Neural cell (in vitro differentiated cells): Measurements from ENCODE around the gene COG8. TPM values are rescaled to one million over a fixed set of nuclear protein-coding genes. Genes with fewer than 3 reads are reported as not detected.

ENCODE experiments used
- H2AFZ ChIP-seq: fragments of 200-600, 300-800 bp; sonication (generic), shearing (Covaris generic); 2 replicates; pipeline ENCODE4 v1.6.0; 2014; ENCODE audit warnings: low read depth, mild to moderate bottlenecking, antibody characterized with exemption, low read length, moderate library complexity
- H3F3A ChIP-seq: fragments of 200-600 bp; shearing (Covaris generic); 2 replicates; pipeline ENCODE4 v1.6.1; 2016; ENCODE audit warnings: mild to moderate bottlenecking, moderate library complexity, mixed read lengths, antibody characterized with exemption, low read length; ENCODE audit not compliant: insufficient read depth, poor library complexity, severe bottlenecking
- H3K27ac ChIP-seq: fragments of 200-600, 300-800 bp; sonication (generic), shearing (Covaris generic); 2 replicates; pipeline ENCODE4 v1.5.1; 2014; ENCODE audit warnings: mild to moderate bottlenecking, low read length, moderate library complexity
- H3K27me3 ChIP-seq: fragments of 300-800, 200-600 bp; sonication (generic), shearing (Covaris generic); 2 replicates; pipeline ENCODE4 v1.6.0; 2014; ENCODE audit warnings: mild to moderate bottlenecking, low read depth, low read length, moderate library complexity; ENCODE audit not compliant: insufficient read depth
- H3K36me3 ChIP-seq: fragments of 300-800, 200-600 bp; sonication (generic), shearing (Covaris generic); 2 replicates; pipeline ENCODE4 v1.5.1; 2014; ENCODE audit warnings: mild to moderate bottlenecking, antibody characterized with exemption, low read length, moderate library complexity; ENCODE audit not compliant: insufficient read depth
- H3K4me2 ChIP-seq: fragments of 300-800, 200-600 bp; sonication (generic), shearing (Covaris generic); 2 replicates; pipeline ENCODE4 v1.6.0; 2014; ENCODE audit warnings: mild to moderate bottlenecking, low read length
- H3K4me3 ChIP-seq: fragments of 300-800, 200-600 bp; sonication (generic), shearing (Covaris generic); 2 replicates; pipeline ENCODE4 v1.5.1; 2014; ENCODE audit warnings: mild to moderate bottlenecking, low read length, moderate library complexity
- H3K79me2 ChIP-seq: fragments of 200-600 bp; shearing (Covaris generic); replicated peaks from 2 replicates; pipeline ENCODE4 v1.6.0; 2014; ENCODE audit warnings: mild to moderate bottlenecking, low read length, moderate library complexity; ENCODE audit not compliant: insufficient read depth
- H3K9ac ChIP-seq: fragments of 300-800, 200-600 bp; sonication (generic), shearing (Covaris generic); 2 replicates; pipeline ENCODE4 v1.6.1; 2016; ENCODE audit warnings: mild to moderate bottlenecking, low read length, mixed read lengths
- H3K9me2 ChIP-seq: fragments of 200-600 bp; shearing (Covaris generic); 2 replicates; pipeline ENCODE4 v1.6.1; 2016; ENCODE audit warnings: mild to moderate bottlenecking, low read length, mixed read lengths; ENCODE audit not compliant: insufficient read depth
- H3K9me3 ChIP-seq: fragments of 200-600, 300-800 bp; sonication (generic), shearing (Covaris generic); 2 replicates; pipeline ENCODE4 v1.6.1; 2016; ENCODE audit warnings: mild to moderate bottlenecking, mixed run types, low read length, moderate library complexity, mixed read lengths
- H4K20me1 ChIP-seq: fragments of 200-600 bp; shearing (Covaris generic); 2 replicates; pipeline ENCODE4 v1.6.1; 2016; ENCODE audit warnings: mild to moderate bottlenecking, mixed run types; ENCODE audit not compliant: insufficient read depth
- EP300 ChIP-seq: fragments of 450-650 bp; conservative IDR thresholded peaks from 2 replicates; pipeline ENCODE4 v1.6.1; 2014; ENCODE audit warnings: antibody characterized with exemption, mild to moderate bottlenecking, moderate library complexity; ENCODE audit not compliant: poor library complexity, severe bottlenecking
- EZH2 ChIP-seq: fragments of 200-600, 300-800 bp; shearing (Covaris generic), sonication (generic); IDR thresholded peaks from 2 replicates; pipeline ENCODE4 v1.6.1; 2014; ENCODE audit warnings: antibody characterized with exemption, low read length, borderline replicate concordance, mild to moderate bottlenecking; ENCODE audit not compliant: insufficient read depth, poor library complexity, severe bottlenecking
- MXI1 ChIP-seq: fragments of 450-650 bp; conservative IDR thresholded peaks from 2 replicates; pipeline ENCODE4 v1.6.1; 2014; ENCODE audit warnings: antibody characterized with exemption, mild to moderate bottlenecking; ENCODE audit not compliant: poor library complexity, severe bottlenecking
- POLR2AphosphoS5 ChIP-seq: IDR thresholded peaks from 2 replicates; pipeline ENCODE4 v1.6.1; 2012
- RAD21 ChIP-seq: fragments of 450-650 bp; conservative IDR thresholded peaks from 2 replicates; pipeline ENCODE4 v1.6.1; 2014; ENCODE audit warnings: antibody characterized with exemption, mild to moderate bottlenecking, moderate library complexity
- SMC3 ChIP-seq: fragments of 450-650 bp; conservative IDR thresholded peaks from 2 replicates; pipeline ENCODE4 v1.6.1; 2014; ENCODE audit warnings: antibody characterized with exemption, mild to moderate bottlenecking, moderate library complexity; ENCODE audit not compliant: poor library complexity
- TAF1 ChIP-seq: IDR thresholded peaks from 2 replicates; pipeline ENCODE4 v1.6.1; 2012; ENCODE audit warnings: low read depth
- polyA plus RNA-seq: library from polyadenylated mRNA; depleted of rRNA; stranded (reverse); fragments of >200 nt; gene quantifications from 2 replicates; pipeline ENCODE4 v1.2.3, GENCODE V29; 2014
- TF ChIP-seq, protein P1 (sequence below): IDR thresholded peaks from 2 replicates; pipeline ENCODE4 v1.6.1; 2012; ENCODE audit warnings: borderline replicate concordance
- TF ChIP-seq, protein P2 (sequence below): fragments of 450-650 bp; IDR thresholded peaks from 2 replicates; pipeline ENCODE4 v1.5.1; 2014; ENCODE audit warnings: antibody characterized with exemption, mild to moderate bottlenecking, moderate library complexity; ENCODE audit not compliant: poor library complexity, severe bottlenecking

The COG8 gene
- polyA plus RNA-seq, 1 donor from 2014 or later: 27.8 TPM

DNA sequence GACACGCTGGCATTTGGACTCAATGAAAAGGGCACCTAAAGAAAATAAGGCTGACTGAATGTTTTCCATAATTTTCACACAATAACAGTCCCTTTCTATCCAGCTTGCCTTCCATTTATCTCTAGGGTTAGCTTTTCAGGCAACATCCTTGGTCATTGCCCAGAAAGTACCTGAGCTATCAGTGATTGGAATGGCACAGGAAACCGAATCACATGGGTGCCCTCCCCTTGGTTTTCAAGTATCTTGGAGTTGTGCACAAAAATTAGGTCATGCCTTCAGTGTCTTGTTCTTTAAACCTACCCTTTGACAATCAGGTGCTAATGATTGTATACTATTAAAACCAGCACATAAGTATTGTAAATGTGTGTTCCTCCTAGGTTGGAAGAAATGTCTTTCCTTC lies 31.5 kb downstream of the COG8 start:
- Histone ChIP-seq H3K36me3 (no peaks in the 10 kb centered on the region), H3K9me2 (no peaks in the 10 kb centered on the region), H4K20me1 (no peaks in the 10 kb centered on the region), H3K9me3 (no peaks in the 10 kb centered on the region), H3K4me3 (no peak overlapping the region), H3K27ac (no peak overlapping the region), H3K9ac (no peak overlapping the region), H3K4me2 (no peak overlapping the region), H3F3A (no peaks in the 10 kb centered on the region), H3K27me3 (no peaks in the 10 kb centered on the region), H3K79me2 (peaks cover 13% of the 10 kb centered on the region), H2AFZ (no peak overlapping the region)
- TF ChIP-seq, protein P1, sequence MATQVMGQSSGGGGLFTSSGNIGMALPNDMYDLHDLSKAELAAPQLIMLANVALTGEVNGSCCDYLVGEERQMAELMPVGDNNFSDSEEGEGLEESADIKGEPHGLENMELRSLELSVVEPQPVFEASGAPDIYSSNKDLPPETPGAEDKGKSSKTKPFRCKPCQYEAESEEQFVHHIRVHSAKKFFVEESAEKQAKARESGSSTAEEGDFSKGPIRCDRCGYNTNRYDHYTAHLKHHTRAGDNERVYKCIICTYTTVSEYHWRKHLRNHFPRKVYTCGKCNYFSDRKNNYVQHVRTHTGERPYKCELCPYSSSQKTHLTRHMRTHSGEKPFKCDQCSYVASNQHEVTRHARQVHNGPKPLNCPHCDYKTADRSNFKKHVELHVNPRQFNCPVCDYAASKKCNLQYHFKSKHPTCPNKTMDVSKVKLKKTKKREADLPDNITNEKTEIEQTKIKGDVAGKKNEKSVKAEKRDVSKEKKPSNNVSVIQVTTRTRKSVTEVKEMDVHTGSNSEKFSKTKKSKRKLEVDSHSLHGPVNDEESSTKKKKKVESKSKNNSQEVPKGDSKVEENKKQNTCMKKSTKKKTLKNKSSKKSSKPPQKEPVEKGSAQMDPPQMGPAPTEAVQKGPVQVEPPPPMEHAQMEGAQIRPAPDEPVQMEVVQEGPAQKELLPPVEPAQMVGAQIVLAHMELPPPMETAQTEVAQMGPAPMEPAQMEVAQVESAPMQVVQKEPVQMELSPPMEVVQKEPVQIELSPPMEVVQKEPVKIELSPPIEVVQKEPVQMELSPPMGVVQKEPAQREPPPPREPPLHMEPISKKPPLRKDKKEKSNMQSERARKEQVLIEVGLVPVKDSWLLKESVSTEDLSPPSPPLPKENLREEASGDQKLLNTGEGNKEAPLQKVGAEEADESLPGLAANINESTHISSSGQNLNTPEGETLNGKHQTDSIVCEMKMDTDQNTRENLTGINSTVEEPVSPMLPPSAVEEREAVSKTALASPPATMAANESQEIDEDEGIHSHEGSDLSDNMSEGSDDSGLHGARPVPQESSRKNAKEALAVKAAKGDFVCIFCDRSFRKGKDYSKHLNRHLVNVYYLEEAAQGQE: no peak
- TF ChIP-seq TAF1 (no peak), EP300 (no peak), POLR2AphosphoS5 (no peak), RAD21 (no peak), SMC3 (no peak), EZH2 (no peak), MXI1 (no peak)
- TF ChIP-seq, protein P2, sequence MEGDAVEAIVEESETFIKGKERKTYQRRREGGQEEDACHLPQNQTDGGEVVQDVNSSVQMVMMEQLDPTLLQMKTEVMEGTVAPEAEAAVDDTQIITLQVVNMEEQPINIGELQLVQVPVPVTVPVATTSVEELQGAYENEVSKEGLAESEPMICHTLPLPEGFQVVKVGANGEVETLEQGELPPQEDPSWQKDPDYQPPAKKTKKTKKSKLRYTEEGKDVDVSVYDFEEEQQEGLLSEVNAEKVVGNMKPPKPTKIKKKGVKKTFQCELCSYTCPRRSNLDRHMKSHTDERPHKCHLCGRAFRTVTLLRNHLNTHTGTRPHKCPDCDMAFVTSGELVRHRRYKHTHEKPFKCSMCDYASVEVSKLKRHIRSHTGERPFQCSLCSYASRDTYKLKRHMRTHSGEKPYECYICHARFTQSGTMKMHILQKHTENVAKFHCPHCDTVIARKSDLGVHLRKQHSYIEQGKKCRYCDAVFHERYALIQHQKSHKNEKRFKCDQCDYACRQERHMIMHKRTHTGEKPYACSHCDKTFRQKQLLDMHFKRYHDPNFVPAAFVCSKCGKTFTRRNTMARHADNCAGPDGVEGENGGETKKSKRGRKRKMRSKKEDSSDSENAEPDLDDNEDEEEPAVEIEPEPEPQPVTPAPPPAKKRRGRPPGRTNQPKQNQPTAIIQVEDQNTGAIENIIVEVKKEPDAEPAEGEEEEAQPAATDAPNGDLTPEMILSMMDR: no peak

DNA sequence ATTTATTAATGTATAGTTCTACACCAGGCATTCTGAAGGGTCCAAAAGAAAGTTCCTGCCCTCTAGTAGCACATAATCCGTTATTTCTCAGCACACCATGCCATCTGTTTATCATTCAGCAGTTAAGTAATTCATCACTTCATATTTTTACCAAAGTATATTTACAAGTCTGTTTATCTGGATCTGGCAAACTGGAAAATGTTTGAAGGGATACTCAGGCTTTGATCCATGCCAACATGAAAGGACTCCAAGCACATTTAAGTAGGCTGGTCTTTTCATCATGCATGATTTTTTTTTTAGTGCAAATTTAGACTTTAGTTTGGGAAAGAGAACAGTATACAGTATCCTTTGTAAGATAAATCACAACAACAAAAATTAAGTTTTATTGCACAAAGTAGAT lies 32.3 kb downstream of the COG8 start:
- TF ChIP-seq, protein P1: no peak
- no peak for TF ChIP-seq EZH2
- no peak for TF ChIP-seq RAD21
- TF ChIP-seq POLR2AphosphoS5: no peak
- no peak for TF ChIP-seq MXI1
- no peak for TF ChIP-seq SMC3
- no peak for TF ChIP-seq TAF1
- TF ChIP-seq EP300: no peak
- TF ChIP-seq, protein P2: no peak
- peaks cover 6% of the 10 kb centered on the region for H3K79me2 ChIP-seq
- no peaks in the 10 kb centered on the region for H3K9me3 ChIP-seq
- no peaks in the 10 kb centered on the region for H4K20me1 ChIP-seq
- H3F3A ChIP-seq: no peaks in the 10 kb centered on the region
- no peak overlapping the region for H3K4me3 ChIP-seq
- H3K27me3 ChIP-seq: no peaks in the 10 kb centered on the region
- H2AFZ ChIP-seq: no peak overlapping the region
- no peak overlapping the region for H3K9ac ChIP-seq
- H3K4me2 ChIP-seq: no peak overlapping the region
- H3K36me3 ChIP-seq: no peaks in the 10 kb centered on the region
- H3K27ac ChIP-seq: no peak overlapping the region
- no peaks in the 10 kb centered on the region for H3K9me2 ChIP-seq
